GM12892 (cell line): ENCODE data around the gene L3MBTL1.

Experiments used
- DNase-seq: peaks from one replicate; pipeline ENCODE4 v3.0.0; 2011; ENCODE audit not compliant: insufficient read length
- FAIRE-seq: peaks from 2 replicates; lab custom pipeline; 2011; peaks lifted over from hg19 to GRCh38; lab: Jason Lieb, UNC
- POLR2A ChIP-seq: IDR thresholded peaks from 2 replicates; pipeline ENCODE4 v1.6.1; 2011; ENCODE audit warnings: low read depth, low read length, control low read depth
- POLR2AphosphoS5 ChIP-seq: IDR thresholded peaks from 2 replicates; pipeline ENCODE4 v1.6.1; 2011; ENCODE audit warnings: low read depth, low read length, control low read depth
- TAF1 ChIP-seq: IDR thresholded peaks from 2 replicates; pipeline ENCODE4 v1.6.1; 2011; ENCODE audit warnings: low read depth, mild to moderate bottlenecking, control low read depth, low read length, borderline replicate concordance

Gene L3MBTL1

GRCh38 chr20:43538878-43539700 lies 31.6 kb downstream of the L3MBTL1 start:
- FAIRE-seq (no peak), DNase-seq (no peak)
- TF ChIP-seq TAF1 (no peak), POLR2AphosphoS5 (no peak), POLR2A (no peak)

GRCh38 chr20:43539975-43540672 lies 32.6 kb downstream of the L3MBTL1 start:
- TF ChIP-seq POLR2A (no peak), POLR2AphosphoS5 (no peak), TAF1 (no peak)
- FAIRE-seq (no peak), DNase-seq (no peak)

GRCh38 chr20:43540673-43541060 lies 33.2 kb downstream of the L3MBTL1 start:
- no peak for DNase-seq
- TF ChIP-seq POLR2A (no peak), POLR2AphosphoS5 (no peak), TAF1 (no peak)
- FAIRE-seq = no peak

GRCh38 chr20:43541214-43541613 lies 33.7 kb downstream of the L3MBTL1 start:
- no peak for FAIRE-seq
- no peak for DNase-seq
- TF ChIP-seq POLR2AphosphoS5 = no peak

- FAIRE-seq (no peak), DNase-seq (no peak)
- no peak for TF ChIP-seq POLR2AphosphoS5
- no peak for TF ChIP-seq TAF1
- no peak for TF ChIP-seq POLR2A
Observed at GRCh38 chr20:43542161-43542560, 34.7 kb downstream of the L3MBTL1 start.

- FAIRE-seq = no peak
- DNase-seq = no peak
- TF ChIP-seq POLR2A = no peak
- no peak for TF ChIP-seq POLR2AphosphoS5
- TF ChIP-seq TAF1 = no peak
Observed at GRCh38 chr20:43542674-43543073, 35.2 kb downstream of the L3MBTL1 start.

GRCh38 chr20:43543138-43543537 lies 35.6 kb downstream of the L3MBTL1 start:
- DNase-seq = no peak
- TF ChIP-seq TAF1 = no peak
- no peak for TF ChIP-seq POLR2AphosphoS5
- TF ChIP-seq POLR2A = no peak
- no peak for FAIRE-seq

GRCh38 chr20:43544501-43544900 lies 37.0 kb downstream of the L3MBTL1 start:
- no peak for DNase-seq
- TF ChIP-seq POLR2A = no peak
- TF ChIP-seq POLR2AphosphoS5 = no peak
- no peak for TF ChIP-seq TAF1
- no peak for FAIRE-seq

GRCh38 chr20:43545837-43546578 lies 38.5 kb downstream of the L3MBTL1 start:
- no peak for TF ChIP-seq POLR2A
- TF ChIP-seq TAF1 = no peak
- TF ChIP-seq POLR2AphosphoS5 = no peak
- DNase-seq (no peak), FAIRE-seq (no peak)

GRCh38 chr20:43548273-43548880 lies 40.9 kb downstream of the L3MBTL1 start:
- TF ChIP-seq POLR2AphosphoS5 (no peak), POLR2A (no peak), TAF1 (no peak)
- DNase-seq (no peak), FAIRE-seq (no peak)
